Lower lobe of right lung (tissue), 2 donors: Measurements from ENCODE around the gene FSD1L. TPM values are rescaled to one million over a fixed set of nuclear protein-coding genes. Genes with fewer than 3 reads are reported as not detected.
A peak's percentile ranks its signal among the peaks of the same experiment; 100 is the strongest.

Experiments used
- ATAC-seq, 2 donors: fragments of 200-7000 bp; cut with Tn5 transposase; one replicate each; pipeline ENCODE4 v1.9.1; 2020 to 2022; ENCODE audit warnings: mild to moderate bottlenecking in 2 of 2, moderate library complexity in 2 of 2
- DNase-seq: peaks from one replicate; pipeline ENCODE4 v3.0.0-alpha.2; 2020
- H3K27ac ChIP-seq: fragments of 200-600 bp; one replicate; pipeline ENCODE4 v1.8.0; 2022
- H3K27me3 ChIP-seq: fragments of 200-600 bp; one replicate; pipeline ENCODE4 v1.8.0; 2022; ENCODE audit warnings: low read depth
- H3K36me3 ChIP-seq: fragments of 200-600 bp; one replicate; pipeline ENCODE4 v1.8.0; 2022; ENCODE audit warnings: mild to moderate bottlenecking
- H3K4me1 ChIP-seq: fragments of 200-600 bp; one replicate; pipeline ENCODE4 v1.8.0; 2022
- H3K4me3 ChIP-seq: fragments of 200-600 bp; one replicate; pipeline ENCODE4 v1.8.0; 2022; ENCODE audit warnings: mild to moderate bottlenecking
- H3K9me3 ChIP-seq: fragments of 200-600 bp; one replicate; pipeline ENCODE4 v1.8.0; 2022
- intact Hi-C: fragments of 100-400 bp; cut with DNase I; formaldehyde crosslinking; loops from one replicate; pipeline ENCODE4 v1.11.0; 2022
- total RNA-seq: library from RNA; stranded (reverse); fragmentation: NEBNext Ultra II Directional; extraction: Animal tissue kit (Norgen Biotek cat#: 25700); gene quantifications from one replicate; pipeline ENCODE4 v1.2.1, GENCODE V29; 2021
- TF ChIP-seq, protein P1 (sequence below): fragments of 200-600 bp; IDR thresholded peaks from one replicate; pipeline ENCODE4 v1.8.0; 2022; ENCODE audit warnings: antibody characterized with exemption, mild to moderate bottlenecking
- donor health status: DM: no; HTN: yes; CAD: no; lungs with severe emphysema.

Gene FSD1L
- total RNA-seq, 1 donor from 2014 or later, result 7.2 TPM

DNA sequence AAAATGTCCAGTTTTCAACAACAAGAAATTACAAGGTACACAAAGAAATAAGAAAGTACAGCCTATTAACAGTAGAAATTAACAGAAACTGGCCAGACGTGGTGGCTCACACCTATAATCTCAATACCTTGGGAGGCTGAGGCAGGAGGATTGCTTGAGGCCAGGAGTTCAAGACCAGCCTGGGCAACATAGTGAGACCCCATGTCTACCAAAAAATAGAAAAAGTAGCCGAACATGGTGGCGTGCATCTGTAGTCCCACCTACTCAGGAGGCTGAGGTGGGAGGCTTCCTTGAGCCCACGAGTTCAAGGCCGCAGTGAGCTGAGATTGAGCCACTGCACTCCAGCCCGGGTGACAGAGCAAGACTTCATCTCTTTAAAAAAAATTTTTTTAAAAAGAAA is 41.5 kb upstream of the FSD1L start:
- no peak overlapping the region for H3K27ac ChIP-seq
- peaks cover 8% of the 10 kb centered on the region for H3K9me3 ChIP-seq
- H3K4me3 ChIP-seq, result no peak overlapping the region
- TF ChIP-seq, protein P1, sequence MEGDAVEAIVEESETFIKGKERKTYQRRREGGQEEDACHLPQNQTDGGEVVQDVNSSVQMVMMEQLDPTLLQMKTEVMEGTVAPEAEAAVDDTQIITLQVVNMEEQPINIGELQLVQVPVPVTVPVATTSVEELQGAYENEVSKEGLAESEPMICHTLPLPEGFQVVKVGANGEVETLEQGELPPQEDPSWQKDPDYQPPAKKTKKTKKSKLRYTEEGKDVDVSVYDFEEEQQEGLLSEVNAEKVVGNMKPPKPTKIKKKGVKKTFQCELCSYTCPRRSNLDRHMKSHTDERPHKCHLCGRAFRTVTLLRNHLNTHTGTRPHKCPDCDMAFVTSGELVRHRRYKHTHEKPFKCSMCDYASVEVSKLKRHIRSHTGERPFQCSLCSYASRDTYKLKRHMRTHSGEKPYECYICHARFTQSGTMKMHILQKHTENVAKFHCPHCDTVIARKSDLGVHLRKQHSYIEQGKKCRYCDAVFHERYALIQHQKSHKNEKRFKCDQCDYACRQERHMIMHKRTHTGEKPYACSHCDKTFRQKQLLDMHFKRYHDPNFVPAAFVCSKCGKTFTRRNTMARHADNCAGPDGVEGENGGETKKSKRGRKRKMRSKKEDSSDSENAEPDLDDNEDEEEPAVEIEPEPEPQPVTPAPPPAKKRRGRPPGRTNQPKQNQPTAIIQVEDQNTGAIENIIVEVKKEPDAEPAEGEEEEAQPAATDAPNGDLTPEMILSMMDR, result no peak
- intact Hi-C loops, result loop anchor here (10.0 kb wide), 1 partner anchor 242 kb away; no protein-coding TSS in a partner anchor
- ATAC-seq, result no peak
- no peaks in the 10 kb centered on the region for H3K27me3 ChIP-seq
- H3K36me3 ChIP-seq, result no peaks in the 10 kb centered on the region
- no peaks in the 10 kb centered on the region for H3K4me1 ChIP-seq
- DNase-seq, result no peak

DNA sequence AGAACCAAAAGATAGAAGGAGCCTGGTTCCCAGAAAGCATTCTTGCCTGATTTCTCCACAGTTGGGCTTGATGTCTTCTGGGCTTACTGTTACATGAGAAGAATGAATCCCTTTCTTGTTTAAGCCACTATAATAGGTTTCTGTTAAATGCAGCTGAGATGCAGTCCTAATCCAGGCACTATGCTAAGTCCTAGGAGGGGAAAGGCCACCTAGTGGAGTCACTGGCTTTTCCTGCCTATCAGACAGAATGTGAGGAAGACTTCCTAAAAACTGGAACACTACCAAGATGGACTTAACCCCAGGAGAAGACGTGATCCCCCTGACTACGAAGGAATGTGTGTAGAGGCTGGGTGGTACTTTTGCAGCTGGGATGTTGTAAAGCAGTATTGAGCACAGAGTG is 34.3 kb upstream of the FSD1L start:
- H3K9me3 ChIP-seq, result peaks cover 8% of the 10 kb centered on the region

DNA sequence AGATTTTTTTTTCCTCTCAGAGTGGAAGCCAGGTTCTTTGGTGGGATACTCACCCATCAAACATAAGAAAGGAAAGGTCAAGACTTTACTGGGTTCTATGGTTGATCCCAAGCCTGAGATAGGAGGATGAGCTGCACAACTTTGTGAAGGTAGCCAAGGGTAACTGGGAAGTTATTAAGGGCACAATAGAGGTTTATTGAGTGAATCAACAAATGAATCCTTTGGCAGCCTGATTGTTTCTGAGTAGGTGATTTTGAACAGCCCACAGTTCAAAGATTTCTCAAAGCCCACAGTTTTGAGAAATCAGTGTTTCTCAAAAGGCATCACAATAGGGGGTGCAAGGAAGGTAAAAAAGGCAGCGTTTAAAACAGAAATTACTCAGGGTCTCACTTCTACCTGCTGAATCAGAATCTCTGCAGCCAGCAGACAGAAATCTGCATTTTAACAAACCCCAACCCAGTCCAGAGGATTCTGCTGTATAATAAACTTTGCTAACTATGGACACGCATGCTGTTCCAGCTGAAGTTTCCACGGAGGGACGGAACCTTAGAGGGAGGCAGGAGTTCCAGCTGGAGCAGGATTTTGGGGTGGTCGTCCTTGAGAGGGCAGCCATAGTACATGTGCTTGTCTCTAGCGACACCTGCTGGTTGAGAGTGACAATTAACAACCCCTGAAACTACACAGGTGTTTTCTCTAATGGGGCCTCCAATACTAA is 32.7 kb upstream of the FSD1L start:
- peak; percentile 74 to 78 for ATAC-seq

More for the DNA sequence above, 34.3 kb upstream of the FSD1L start:
- intact Hi-C loops, result no loop called here
- TF ChIP-seq, protein P1, result no peak
- DNase-seq (no peak), ATAC-seq (peak; percentile 32 to 39)
- Histone ChIP-seq H3K27ac (no peak overlapping the region), H3K4me1 (peaks cover 4% of the 10 kb centered on the region), H3K36me3 (no peaks in the 10 kb centered on the region), H3K4me3 (no peak overlapping the region), H3K27me3 (no peaks in the 10 kb centered on the region)

DNA sequence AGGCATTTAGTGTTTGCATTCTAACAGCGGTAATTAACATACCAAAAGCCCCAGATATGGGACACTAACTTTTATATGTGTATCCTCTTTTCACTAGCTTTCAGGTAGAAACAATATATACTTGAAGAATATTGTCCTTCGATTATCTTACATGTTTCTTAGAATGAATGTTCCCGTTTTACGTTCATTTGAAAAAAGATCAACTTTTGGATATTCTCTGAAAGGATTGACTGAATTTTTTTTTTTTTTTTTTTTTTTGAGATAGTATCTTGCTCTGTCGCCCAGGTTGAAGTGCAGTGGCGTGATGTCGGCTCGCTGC is 32.2 kb upstream of the FSD1L start:
- Histone ChIP-seq H3K9me3 (no peaks in the 10 kb centered on the region), H3K27ac (no peak overlapping the region), H3K4me3 (no peak overlapping the region), H3K4me1 (peaks cover 4% of the 10 kb centered on the region), H3K27me3 (no peaks in the 10 kb centered on the region), H3K36me3 (no peaks in the 10 kb centered on the region)
- ATAC-seq (no peak), DNase-seq (no peak)
- intact Hi-C loops, result no loop called here
- TF ChIP-seq, protein P1, result no peak

More for the DNA sequence above, 32.7 kb upstream of the FSD1L start:
- Histone ChIP-seq H3K9me3 (no peaks in the 10 kb centered on the region), H3K27me3 (no peaks in the 10 kb centered on the region), H3K4me3 (no peak overlapping the region), H3K36me3 (no peaks in the 10 kb centered on the region), H3K4me1 (peaks cover 4% of the 10 kb centered on the region), H3K27ac (no peak overlapping the region)
- no peak for DNase-seq
- TF ChIP-seq, protein P1, result peak; percentile 83
- intact Hi-C loops, result no loop called here

DNA sequence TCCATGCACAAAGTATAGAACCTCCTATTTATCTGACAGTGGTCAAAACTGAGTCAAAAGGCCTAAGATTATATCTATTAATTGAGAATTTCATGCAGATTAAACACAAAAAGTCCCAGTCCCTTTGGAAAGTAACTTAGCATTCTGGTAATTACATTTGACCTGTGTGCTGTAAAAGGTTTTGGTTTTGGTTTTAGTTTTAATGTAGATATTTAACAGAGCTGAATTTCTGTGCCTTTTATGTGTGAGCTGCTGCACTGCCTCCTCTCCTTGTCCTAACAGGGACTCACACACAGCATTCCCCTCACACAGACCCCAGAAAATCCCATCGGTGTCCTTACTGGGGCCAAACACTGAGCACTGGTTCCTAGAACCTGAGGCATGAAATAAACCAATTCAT is 31.0 kb upstream of the FSD1L start:
- peaks cover 4% of the 10 kb centered on the region for H3K4me1 ChIP-seq
- intact Hi-C loops, result no loop called here
- TF ChIP-seq, protein P1, result no peak
- ATAC-seq (no peak), DNase-seq (no peak)
- no peak overlapping the region for H3K4me3 ChIP-seq
- no peak overlapping the region for H3K27ac ChIP-seq
- no peaks in the 10 kb centered on the region for H3K36me3 ChIP-seq
- H3K9me3 ChIP-seq, result no peaks in the 10 kb centered on the region
- H3K27me3 ChIP-seq, result no peaks in the 10 kb centered on the region
